K562 (cell line): Measurements from ENCODE around the gene KLB. TPM values are rescaled to one million over a fixed set of nuclear protein-coding genes. Genes with fewer than 3 reads are reported as not detected.

Experiments
- CBX5 ChIP-seq: IDR thresholded peaks from 2 replicates; pipeline ENCODE4 v1.6.1; 2014; ENCODE audit warnings: low read depth, borderline replicate concordance
- EHMT2 ChIP-seq: fragments of 450-650 bp; IDR thresholded peaks from 2 replicates; pipeline ENCODE4 v1.6.1; 2018; ENCODE audit warnings: antibody characterized with exemption
- HCFC1 ChIP-seq: IDR thresholded peaks from 2 replicates; pipeline ENCODE4 v1.6.1; 2012; ENCODE audit warnings: low read depth, low read length, improper control_type of control experiment
- HDAC3 ChIP-seq: fragments of 450-650 bp; IDR thresholded peaks from 2 replicates; pipeline ENCODE4 v1.6.1; 2018; ENCODE audit warnings: borderline replicate concordance, mild to moderate bottlenecking, moderate library complexity; ENCODE audit not compliant: partially characterized antibody
- HES1 ChIP-seq: fragments of 450-650 bp; IDR thresholded peaks from 2 replicates; pipeline ENCODE4 v1.6.1; 2016; ENCODE audit warnings: low read depth, mild to moderate bottlenecking, moderate library complexity
- MCM2 ChIP-seq: fragments of 450-650 bp; IDR thresholded peaks from 2 replicates; pipeline ENCODE4 v1.6.1; 2017; ENCODE audit warnings: low read depth, mild to moderate bottlenecking
- MXD1 ChIP-seq: fragments of 250-450 bp; sonication (Bioruptor Pico); IDR thresholded peaks from 2 replicates; pipeline ENCODE4 v1.8.0; 2021; ENCODE audit warnings: borderline replicate concordance, mild to moderate bottlenecking, moderate library complexity; ENCODE audit not compliant: poor library complexity, severe bottlenecking
- MYBL2 ChIP-seq, 2 experiments: fragments of 450-650 bp in 1 of 2; sonication (generic) in 1 of 2; formaldehyde crosslinking in 1 of 2; IDR thresholded peaks; 2 replicates each; pipeline versions ENCODE4 v1.6.1 to v1.8.1; 2017 to 2022; ENCODE audit warnings: borderline replicate concordance in 1 of 2, inconsistent platforms in 1 of 2, low read depth in 1 of 2, mild to moderate bottlenecking in 1 of 2, missing genetic modification reagents in 1 of 2, moderate library complexity in 1 of 2
- NCOA2 ChIP-seq, 2 experiments: fragments of 450-650 bp; IDR thresholded peaks; 2 replicates each; pipeline ENCODE4 v1.6.1; 2018; ENCODE audit warnings: mild to moderate bottlenecking in 2 of 2, moderate library complexity in 1 of 2; ENCODE audit not compliant: partially characterized antibody in 2 of 2
- NCOR1 ChIP-seq: fragments of 450-650 bp; IDR thresholded peaks from 2 replicates; pipeline ENCODE4 v1.6.1; 2016; ENCODE audit warnings: mild to moderate bottlenecking, moderate library complexity
- NELFE ChIP-seq: IDR thresholded peaks from 2 replicates; pipeline ENCODE4 v1.6.1; 2011; ENCODE audit warnings: mild to moderate bottlenecking; ENCODE audit not compliant: insufficient read depth, insufficient read length
- PRMT5 ChIP-seq: sonication (generic); formaldehyde crosslinking; IDR thresholded peaks from 2 replicates; pipeline ENCODE4 v1.5.0; 2020; ENCODE audit warnings: missing genetic modification reagents
- SMAD4 ChIP-seq: fragments of 250-450 bp; sonication (Bioruptor Pico); conservative IDR thresholded peaks from 2 replicates; pipeline ENCODE4 v1.8.0; 2021; ENCODE audit warnings: inconsistent platforms, mild to moderate bottlenecking, moderate library complexity
- SRSF1 ChIP-seq: fragments of 200-400 bp; formaldehyde crosslinking; IDR thresholded peaks from 2 replicates; pipeline ENCODE4 v1.6.1; 2017; ENCODE audit warnings: mild to moderate bottlenecking, low read depth, low read length, moderate library complexity
- STAT6 ChIP-seq: sonication (generic); formaldehyde crosslinking; IDR thresholded peaks from 2 replicates; pipeline ENCODE4 v1.8.1; 2023; ENCODE audit warnings: mild to moderate bottlenecking, missing genetic modification reagents
- TAF15 ChIP-seq: fragments of 200-400 bp; formaldehyde crosslinking; IDR thresholded peaks from 2 replicates; pipeline ENCODE4 v1.6.1; 2017; ENCODE audit warnings: mild to moderate bottlenecking, low read depth, low read length, moderate library complexity
- TEAD1 ChIP-seq, 2 experiments: fragments of 450-650 bp in 1 of 2; sonication (generic) in 1 of 2; formaldehyde crosslinking; IDR thresholded peaks; 2 replicates each; pipeline versions ENCODE4 v1.4.0 to v1.8.0; 2020 to 2022; ENCODE audit warnings: mild to moderate bottlenecking in 2 of 2, missing genetic modification reagents in 1 of 2
- VEZF1 ChIP-seq: fragments of 200-800 bp; sonication (Bioruptor generic); IDR thresholded peaks from 2 replicates; pipeline ENCODE4 v1.6.1; 2017; ENCODE audit warnings: missing genetic modification characterization, missing compliant biosample characterization
- ZBTB33 ChIP-seq: sonication (generic); formaldehyde crosslinking; IDR thresholded peaks from 2 replicates; pipeline ENCODE4 v1.8.1; 2023; ENCODE audit warnings: mild to moderate bottlenecking, missing genetic modification reagents
- polyA plus RNA-seq, 8 experiments: library from polyadenylated mRNA; depleted of rRNA in 4 of 8; stranded (reverse) in 5 of 8; unstranded in 3 of 8; fragments of >200 nt; fragmentation: Nextera tagmentation in 2 of 8; fragmentation: Illumina TruSeq in 1 of 8; extraction: Ambion mirVana in 2 of 8; extraction: Trizol in 1 of 8; gene quantifications; 2 replicates each; pipeline versions ENCODE4 v1.2.1 to v1.2.3, GENCODE V29; 2011 to 2014; ENCODE audit warnings: inconsistent platforms in 1 of 8, missing spikeins in 1 of 8
- total RNA-seq, 7 experiments: library from RNA; depleted of rRNA in 6 of 7; stranded (reverse); fragments of >200 nt in 6 of 7; fragmentation: Illumina TruSeq in 2 of 7; extraction: Trizol in 2 of 7; gene quantifications; 2 replicates each; pipeline versions ENCODE4 v1.2.1 to v1.2.3, GENCODE V29; 2011 to 2021; ENCODE audit warnings: low replicate concordance in 1 of 7

The KLB gene
- total and polyA plus RNA-seq, 9 of the 15 experiments (the other 6 are each of a cell fraction or from before 2014, with no cell fraction given) = 0.04 to 0.13 TPM; not detected in 7

- TF ChIP-seq TAF15 = no peak
- TF ChIP-seq NCOR1 = 0 out of 2 replicates have a peak, but pooled peaks have one; percentile 34
- TF ChIP-seq HDAC3 = no peak
- TF ChIP-seq MYBL2 (IDR thresholded peaks at IDR 0.05; ENCODE audit: low read depth) = 0 out of 2 replicates have a peak, but pooled peaks have one; percentile 25
- no peak for TF ChIP-seq MYBL2 (CRISPR knock-in tag; IDR thresholded peaks at IDR 0.05; ENCODE audit: borderline replicate concordance)
- TF ChIP-seq NCOA2 (IDR thresholded peaks at IDR 0.05; ENCODE audit: partially characterized antibody in 2 of 2) = no peak
- TF ChIP-seq PRMT5 (CRISPR knock-in tag) = no peak; the same call in 1 of the 2 replicates
- no peak for TF ChIP-seq NELFE
- TF ChIP-seq TEAD1 (CRISPR knock-in tag; IDR thresholded peaks at IDR 0.05) = peak; percentile 78 to 93
- peak; percentile 77 for TF ChIP-seq HCFC1
- peak; percentile 86 for TF ChIP-seq SMAD4
- no peak for TF ChIP-seq MCM2
- TF ChIP-seq SRSF1 = no peak
- TF ChIP-seq MXD1 (CRISPR knock-in tag) = no peak
- TF ChIP-seq STAT6 (CRISPR knock-in tag) = no peak
- peak; percentile 86; the same call in 1 of the 2 replicates for TF ChIP-seq ZBTB33 (CRISPR knock-in tag)
- peak; percentile 62 for TF ChIP-seq VEZF1
- TF ChIP-seq CBX5 = no peak
- TF ChIP-seq EHMT2 = no peak
- TF ChIP-seq HES1 = no peak
These were observed 40.6 kb upstream of the KLB start, which contains the start of gene RFC1 (continued) for GRCh38 chr4:39365830-39366771.
